Measurements from ENCODE around the gene MBNL2. TPM values are rescaled to one million over a fixed set of nuclear protein-coding genes. Genes with fewer than 3 reads are reported as not detected.

MBNL2 gene
- total RNA-seq, 1 donor, result 69.8 TPM

- Histone ChIP-seq H3K4me3 (ENCODE audit: insufficient read depth, low read length) (no peak overlapping the region), H3K36me3 (ENCODE audit: insufficient read depth, low read length) (peaks cover 25% of the 10 kb centered on the region), H3K27me3 (ENCODE audit: insufficient read depth, low read length) (no peaks in the 10 kb centered on the region), H3K9me3 (ENCODE audit: low read depth, low read length) (no peaks in the 10 kb centered on the region), H4K20me1 (ENCODE audit: insufficient read depth, low read length) (peaks cover 3% of the 10 kb centered on the region), H2AFZ (ENCODE audit: low read length) (no peak overlapping the region), H3K79me2 (ENCODE audit: insufficient read depth, low read length) (no peaks in the 10 kb centered on the region), H3K4me1 (ENCODE audit: insufficient read depth, low read length) (peaks cover 35% of the 10 kb centered on the region), H3K4me2 (ENCODE audit: insufficient read depth, low read length) (peak overlapping the region; percentile 54), H3K27ac (ENCODE audit: low read depth, low read length) (peak overlapping the region; percentile 72)
- DNase-seq (ENCODE audit: insufficient read length, low spot score, missing footprints), result peak; percentile 80
- TF ChIP-seq CTCF (IDR thresholded peaks at IDR 0.05; ENCODE audit: extremely low read depth, low read depth, low read length), result no peak
Observed at GRCh38 chr13:97367016-97367822, 145.1 kb downstream of the MBNL2 start.

DNA sequence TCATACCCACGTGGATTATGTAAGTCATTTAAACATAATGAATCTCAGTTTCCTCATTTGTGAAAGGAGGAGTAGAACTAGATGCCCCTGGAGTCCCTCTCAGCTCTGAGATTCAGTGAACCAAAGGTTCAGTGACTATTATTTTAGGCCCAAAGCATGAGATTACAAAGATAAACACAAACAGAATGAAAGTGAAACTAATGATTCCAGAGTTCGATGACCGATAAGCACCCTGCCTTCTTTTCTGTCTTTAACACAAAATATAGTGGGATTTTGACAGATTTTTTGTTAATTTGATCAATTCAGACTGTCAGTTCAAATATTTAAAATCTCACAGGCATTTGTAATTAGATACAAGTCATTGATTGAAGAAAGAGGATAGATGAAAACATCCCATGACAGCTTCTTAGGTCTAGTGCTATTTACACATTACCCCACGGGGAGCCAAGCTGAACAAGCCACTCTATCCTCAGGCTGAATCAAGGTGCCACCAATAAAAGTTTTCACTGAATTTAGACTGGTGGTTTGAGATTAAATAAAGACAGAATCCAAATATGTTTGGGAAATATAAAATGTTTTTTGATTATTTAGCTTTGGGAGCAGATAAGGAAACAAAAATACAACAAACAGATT lies 147.2 kb downstream of the MBNL2 start:
- Histone ChIP-seq H3K9me3 (ENCODE audit: low read depth, low read length) (no peaks in the 10 kb centered on the region), H3K27ac (ENCODE audit: low read depth, low read length) (peak overlapping the region; percentile 55), H3K4me1 (ENCODE audit: insufficient read depth, low read length) (peaks cover 27% of the 10 kb centered on the region), H3K4me2 (ENCODE audit: insufficient read depth, low read length) (peak overlapping the region; percentile 65), H3K36me3 (ENCODE audit: insufficient read depth, low read length) (peaks cover 23% of the 10 kb centered on the region), H3K4me3 (ENCODE audit: insufficient read depth, low read length) (peak overlapping the region; percentile 63), H2AFZ (ENCODE audit: low read length) (no peak overlapping the region), H3K27me3 (ENCODE audit: insufficient read depth, low read length) (no peaks in the 10 kb centered on the region), H4K20me1 (ENCODE audit: insufficient read depth, low read length) (peaks cover 3% of the 10 kb centered on the region), H3K79me2 (ENCODE audit: insufficient read depth, low read length) (no peaks in the 10 kb centered on the region)
- no peak for DNase-seq (ENCODE audit: insufficient read length, low spot score, missing footprints)
- TF ChIP-seq CTCF (IDR thresholded peaks at IDR 0.05; ENCODE audit: extremely low read depth, low read depth, low read length), result no peak

DNA sequence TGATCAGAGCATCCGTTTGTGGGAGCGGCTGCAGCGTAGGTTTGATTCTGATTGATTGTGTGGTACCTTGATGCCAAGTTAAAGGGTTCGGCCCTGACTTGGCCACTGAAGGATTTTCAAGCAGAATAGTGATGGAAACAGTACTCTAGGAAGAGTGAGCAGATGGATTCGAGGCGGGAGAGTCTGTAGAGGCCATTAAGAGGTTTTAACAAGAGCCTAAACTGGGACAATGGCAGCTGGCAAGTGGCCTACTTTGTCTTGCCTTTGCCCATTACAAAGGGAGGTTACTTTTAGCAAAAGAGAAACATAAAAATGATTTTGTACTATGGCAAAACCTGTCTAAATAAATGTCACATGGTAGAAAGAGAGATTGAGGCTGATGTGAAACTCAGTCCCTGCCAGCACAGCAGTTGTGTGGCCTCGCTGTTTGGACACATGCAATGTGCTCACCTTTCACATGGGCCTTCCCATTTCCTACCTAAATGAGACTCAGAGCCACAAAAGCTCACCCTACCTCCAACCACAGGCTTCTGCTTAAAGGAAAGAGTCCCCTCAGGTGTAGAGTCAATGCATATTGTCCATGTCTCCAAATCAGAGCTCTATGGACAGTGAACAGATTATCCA lies 149.5 kb downstream of the MBNL2 start:
- Histone ChIP-seq H4K20me1 (ENCODE audit: insufficient read depth, low read length) (no peaks in the 10 kb centered on the region), H3K4me3 (ENCODE audit: insufficient read depth, low read length) (no peak overlapping the region), H3K9me3 (ENCODE audit: low read depth, low read length) (no peaks in the 10 kb centered on the region), H3K36me3 (ENCODE audit: insufficient read depth, low read length) (peaks cover 21% of the 10 kb centered on the region), H3K27me3 (ENCODE audit: insufficient read depth, low read length) (no peaks in the 10 kb centered on the region), H3K27ac (ENCODE audit: low read depth, low read length) (no peak overlapping the region), H3K4me1 (ENCODE audit: insufficient read depth, low read length) (peaks cover 21% of the 10 kb centered on the region), H3K79me2 (ENCODE audit: insufficient read depth, low read length) (no peaks in the 10 kb centered on the region), H3K4me2 (ENCODE audit: insufficient read depth, low read length) (no peak overlapping the region), H2AFZ (ENCODE audit: low read length) (no peak overlapping the region)
- TF ChIP-seq CTCF (IDR thresholded peaks at IDR 0.05; ENCODE audit: extremely low read depth, low read depth, low read length), result no peak
- no peak for DNase-seq (ENCODE audit: insufficient read length, low spot score, missing footprints)

DNA sequence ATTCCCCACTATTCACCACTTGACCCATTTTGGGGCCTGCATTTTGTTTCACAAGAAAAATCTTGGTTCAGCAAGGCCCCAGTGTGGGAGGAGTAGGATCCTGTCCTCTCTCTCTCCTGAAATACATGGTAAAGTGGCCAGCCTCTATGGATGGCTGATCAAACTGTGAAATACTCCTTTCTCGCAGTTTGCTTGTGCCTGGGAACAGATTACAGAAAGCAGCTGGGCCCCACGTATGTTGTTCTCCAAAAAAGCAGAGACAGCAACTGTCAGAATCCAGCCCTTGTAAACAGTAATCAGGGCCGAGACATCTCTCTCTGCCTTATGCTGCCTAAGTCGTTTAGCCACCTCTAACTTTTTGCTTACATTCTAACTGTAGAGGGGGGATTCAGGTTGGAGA lies 150.8 kb downstream of the MBNL2 start:
- Histone ChIP-seq H3K9me3 (ENCODE audit: low read depth, low read length) (no peaks in the 10 kb centered on the region), H4K20me1 (ENCODE audit: insufficient read depth, low read length) (peaks cover 6% of the 10 kb centered on the region), H3K4me3 (ENCODE audit: insufficient read depth, low read length) (no peak overlapping the region), H3K79me2 (ENCODE audit: insufficient read depth, low read length) (no peaks in the 10 kb centered on the region), H3K27me3 (ENCODE audit: insufficient read depth, low read length) (no peaks in the 10 kb centered on the region), H3K4me1 (ENCODE audit: insufficient read depth, low read length) (peaks cover 9% of the 10 kb centered on the region), H3K4me2 (ENCODE audit: insufficient read depth, low read length) (no peak overlapping the region), H2AFZ (ENCODE audit: low read length) (no peak overlapping the region), H3K27ac (ENCODE audit: low read depth, low read length) (no peak overlapping the region), H3K36me3 (ENCODE audit: insufficient read depth, low read length) (peaks cover 28% of the 10 kb centered on the region)
- TF ChIP-seq CTCF (IDR thresholded peaks at IDR 0.05; ENCODE audit: extremely low read depth, low read depth, low read length), result no peak
- no peak for DNase-seq (ENCODE audit: insufficient read length, low spot score, missing footprints)

Measured in osteoblast (primary cell).